HCT116 (cell line): ENCODE measurements around the gene ATAD3C. TPM values are rescaled to one million over a fixed set of nuclear protein-coding genes. Genes with fewer than 3 reads are reported as not detected.
"Not testable (repeated sequence)": the region's sequence is repeated elsewhere in the genome, so short reads cannot be mapped to it uniquely, and the experiment has no call there.

Experiments used
- ATAC-seq: fragments of 200-7000 bp; cut with Tn5 transposase; 2 replicates; pipeline ENCODE4 v1.9.1; 2020; ENCODE audit warnings: mild to moderate bottlenecking, moderate library complexity
- BruUV-seq: library from RNA; stranded (reverse); fragments of 400-500 nt; replicated peaks from 2 replicates; lab custom pipeline; 2021; lab: Mats Ljungman, UMichigan
- CTCF ChIA-PET: fragments of 300-600 bp; sonication (Branson Sonifier 250); formaldehyde crosslinking; loops from one replicate; lab custom pipeline; 2021; ENCODE audit warnings: antibody characterized with exemption; lab: Charles Lee
- POLR2A ChIA-PET: fragments of 300-600, 350-600 bp; sonication (Branson Sonifier 250); formaldehyde crosslinking; loops from one replicate; lab custom pipeline; 2021; ENCODE audit warnings: antibody characterized with exemption; lab: Charles Lee
- RAD21 ChIA-PET, 2 experiments: fragments of 300-600 bp; sonication (Branson Sonifier 250); formaldehyde crosslinking; loops; one replicate each; lab custom pipeline; 2023; ENCODE audit warnings: low total read pairs in 2 of 2; ENCODE audit not compliant: uncharacterized antibody in 2 of 2, unreplicated experiment in 2 of 2, low non-redundant PET in 1 of 2; lab: Charles Lee
- DNase-seq: peaks from one replicate; pipeline ENCODE4 v3.0.0-alpha.2; 2010; ENCODE audit warnings: low read depth, low spot score
- H2AFZ ChIP-seq: fragments of 200-600 bp; shearing (Covaris generic), sonication (generic); 2 replicates; pipeline ENCODE4 v1.6.1; 2017; ENCODE audit warnings: low read depth, mixed run types, mixed read lengths, antibody characterized with exemption, low read length; ENCODE audit not compliant: poor library complexity, severe bottlenecking
- H3K27ac ChIP-seq: 2 replicates; pipeline ENCODE4 v1.5.1; 2012; ENCODE audit warnings: low read depth, low read length
- H3K27me3 ChIP-seq: fragments of 200-600 bp; sonication (generic); 2 replicates; pipeline ENCODE4 v1.6.1; 2016; ENCODE audit warnings: mixed run types, low read length, mixed read lengths; ENCODE audit not compliant: insufficient read depth
- H3K36me3 ChIP-seq, 2 experiments: fragments of 200-500 bp in 1 of 2; fragments of 200-600 bp in 1 of 2; sonication (Bioruptor generic) in 1 of 2; sonication (generic) in 1 of 2; 2 replicates each; pipeline versions ENCODE4 v1.5.1 to v1.6.1; 2014 to 2016; ENCODE audit warnings: low read length in 2 of 2, inconsistent platforms in 1 of 2, mixed read lengths in 1 of 2, mixed run types in 1 of 2; ENCODE audit not compliant: insufficient read depth in 2 of 2, control insufficient read depth in 1 of 2
- H3K4me1 ChIP-seq, 2 experiments: fragments of 200-600 bp in 1 of 2; sonication (generic) in 1 of 2; 2 replicates each; pipeline versions ENCODE4 v1.5.1 to v1.6.1; 2012 to 2017; ENCODE audit warnings: low read length in 2 of 2, inconsistent platforms in 1 of 2, mild to moderate bottlenecking in 1 of 2, mixed read lengths in 1 of 2, mixed run types in 1 of 2, moderate library complexity in 1 of 2; ENCODE audit not compliant: insufficient read depth in 2 of 2, control insufficient read depth in 1 of 2
- H3K4me2 ChIP-seq: fragments of 200-600 bp; sonication (generic); 2 replicates; pipeline ENCODE4 v1.6.1; 2017; ENCODE audit warnings: mixed run types, low read length, mixed read lengths
- H3K4me3 ChIP-seq, 2 experiments: fragments of 200-600 bp in 1 of 2; sonication (generic) in 1 of 2; replicated peaks in 1 of 2; 2 replicates each; pipeline ENCODE4 v1.5.1; 2011 to 2016; ENCODE audit warnings: low read length in 2 of 2, control low read depth in 1 of 2, low read depth in 1 of 2, mild to moderate bottlenecking in 1 of 2, mixed read lengths in 1 of 2, mixed run types in 1 of 2
- H3K79me2 ChIP-seq: fragments of 200-600 bp; sonication (generic); 2 replicates; pipeline ENCODE4 v1.6.1; 2017; ENCODE audit warnings: mild to moderate bottlenecking, mixed run types, low read length, moderate library complexity, mixed read lengths; ENCODE audit not compliant: insufficient read depth
- H3K9ac ChIP-seq: fragments of 200-600 bp; sonication (generic); 2 replicates; pipeline ENCODE4 v1.6.1; 2016; ENCODE audit warnings: low read length, mixed read lengths
- H3K9me2 ChIP-seq: fragments of 200-600 bp; sonication (generic), shearing (Covaris generic); 2 replicates; pipeline ENCODE4 v1.6.1; 2017; ENCODE audit warnings: mixed run types, mild to moderate bottlenecking, moderate library complexity; ENCODE audit not compliant: insufficient read depth
- H3K9me3 ChIP-seq, 2 experiments: fragments of 200-500 bp in 1 of 2; fragments of 200-600 bp in 1 of 2; sonication (Bioruptor generic) in 1 of 2; sonication (generic) in 1 of 2; 2 replicates each; pipeline ENCODE4 v1.6.1; 2014 to 2017; ENCODE audit warnings: low read length in 2 of 2, mixed read lengths in 2 of 2, inconsistent platforms in 1 of 2, low read depth in 1 of 2, mild to moderate bottlenecking in 1 of 2, mixed run types in 1 of 2, moderate library complexity in 1 of 2; ENCODE audit not compliant: control insufficient read depth in 1 of 2, insufficient read depth in 1 of 2
- H4K20me1 ChIP-seq: fragments of 200-600 bp; sonication (generic), shearing (Covaris generic); 2 replicates; pipeline ENCODE4 v1.6.1; 2017; ENCODE audit warnings: mixed run types, mild to moderate bottlenecking, moderate library complexity; ENCODE audit not compliant: insufficient read depth
- EZH2 ChIP-seq: fragments of 200-600 bp; sonication (generic); IDR thresholded peaks from 2 replicates; pipeline ENCODE4 v1.6.1; 2017; ENCODE audit warnings: antibody characterized with exemption, mixed run types
- FOSL1 ChIP-seq: IDR thresholded peaks from 2 replicates; pipeline ENCODE4 v1.6.1; 2012; ENCODE audit warnings: low read depth
- RAD21 ChIP-seq: IDR thresholded peaks from 2 replicates; pipeline ENCODE4 v1.6.1; 2012; ENCODE audit warnings: low read depth, mild to moderate bottlenecking
- SIN3A ChIP-seq: IDR thresholded peaks from 2 replicates; pipeline ENCODE4 v1.6.1; 2012; ENCODE audit warnings: low read depth
- TCF7L2 ChIP-seq: IDR thresholded peaks from 2 replicates; pipeline ENCODE4 v1.7.0; 2011; ENCODE audit warnings: borderline replicate concordance, inconsistent platforms; ENCODE audit not compliant: insufficient read depth, insufficient read length; ENCODE audit errors: extremely low read depth
- YY1 ChIP-seq: IDR thresholded peaks from 2 replicates; pipeline ENCODE4 v1.6.1; 2011; ENCODE audit warnings: low read length, low read depth, moderate library complexity, mild to moderate bottlenecking; ENCODE audit not compliant: insufficient replicate concordance; ENCODE audit errors: extremely low read depth
- ZNF274 ChIP-seq: fragments of 200-500 bp; sonication (Bioruptor generic); IDR thresholded peaks from 2 replicates; pipeline ENCODE4 v1.6.1; 2014; ENCODE audit warnings: mild to moderate bottlenecking, low read depth, low read length, inconsistent platforms
- intact Hi-C: fragments of 100-400 bp; cut with micrococcal nuclease; formaldehyde crosslinking; loops from 2 replicates; pipeline ENCODE4 v1.10.0; 2022
- total RNA-seq: library from RNA; stranded (reverse); gene quantifications from one replicate; pipeline ENCODE4 v1.2.1, GENCODE V29; 2021; ENCODE audit not compliant: unreplicated experiment
- TF ChIP-seq, protein P1 (sequence below): IDR thresholded peaks from 2 replicates; pipeline ENCODE4 v1.6.1; 2012
- TF ChIP-seq, protein P2 (sequence below): IDR thresholded peaks from 2 replicates; pipeline ENCODE4 v1.6.1; 2011; ENCODE audit warnings: mild to moderate bottlenecking, low read length, moderate library complexity; ENCODE audit not compliant: insufficient replicate concordance; ENCODE audit errors: extremely low read depth
- TF ChIP-seq, protein P3 (sequence below): IDR thresholded peaks from 2 replicates; pipeline ENCODE4 v1.6.1; 2012
- TF ChIP-seq, protein P4 (sequence below): IDR thresholded peaks from 2 replicates; pipeline ENCODE4 v1.6.1; 2012; ENCODE audit warnings: low read depth

Gene ATAD3C
- total RNA-seq, 1 experiment from 2014 or later, result 0.61 TPM

DNA sequence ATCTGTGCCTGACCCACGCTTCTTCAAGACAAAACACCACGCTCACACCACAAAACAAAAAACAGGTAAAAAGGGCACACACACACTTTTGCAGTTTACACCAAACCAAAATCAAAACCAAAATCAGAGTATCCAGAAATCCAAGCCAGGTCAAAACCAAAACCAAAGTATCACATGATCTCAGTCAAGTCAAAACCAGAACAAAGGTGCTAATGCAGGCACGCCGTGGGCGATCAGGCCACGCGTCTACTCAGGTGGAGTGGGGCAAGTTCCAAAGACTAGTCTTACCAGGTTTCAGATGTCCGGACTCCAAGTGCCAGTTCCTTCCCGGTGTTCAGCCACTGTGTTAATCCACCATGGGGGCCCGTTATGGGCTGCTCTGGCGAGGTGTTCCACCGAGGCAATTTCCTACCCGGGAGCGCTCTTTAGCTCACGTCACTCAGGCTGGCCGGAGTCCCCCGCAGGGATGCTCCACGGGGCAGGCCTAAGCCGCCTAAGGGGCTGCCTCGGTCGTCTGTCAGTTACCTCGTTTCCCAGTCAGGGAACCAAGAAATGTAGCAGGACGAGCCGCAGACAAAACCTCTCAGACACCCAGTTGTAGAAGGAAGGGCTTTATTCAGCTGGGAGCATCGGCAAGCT, 31.5 kb upstream of the ATAD3C start:
- not testable (repeated sequence) for ATAC-seq

DNA sequence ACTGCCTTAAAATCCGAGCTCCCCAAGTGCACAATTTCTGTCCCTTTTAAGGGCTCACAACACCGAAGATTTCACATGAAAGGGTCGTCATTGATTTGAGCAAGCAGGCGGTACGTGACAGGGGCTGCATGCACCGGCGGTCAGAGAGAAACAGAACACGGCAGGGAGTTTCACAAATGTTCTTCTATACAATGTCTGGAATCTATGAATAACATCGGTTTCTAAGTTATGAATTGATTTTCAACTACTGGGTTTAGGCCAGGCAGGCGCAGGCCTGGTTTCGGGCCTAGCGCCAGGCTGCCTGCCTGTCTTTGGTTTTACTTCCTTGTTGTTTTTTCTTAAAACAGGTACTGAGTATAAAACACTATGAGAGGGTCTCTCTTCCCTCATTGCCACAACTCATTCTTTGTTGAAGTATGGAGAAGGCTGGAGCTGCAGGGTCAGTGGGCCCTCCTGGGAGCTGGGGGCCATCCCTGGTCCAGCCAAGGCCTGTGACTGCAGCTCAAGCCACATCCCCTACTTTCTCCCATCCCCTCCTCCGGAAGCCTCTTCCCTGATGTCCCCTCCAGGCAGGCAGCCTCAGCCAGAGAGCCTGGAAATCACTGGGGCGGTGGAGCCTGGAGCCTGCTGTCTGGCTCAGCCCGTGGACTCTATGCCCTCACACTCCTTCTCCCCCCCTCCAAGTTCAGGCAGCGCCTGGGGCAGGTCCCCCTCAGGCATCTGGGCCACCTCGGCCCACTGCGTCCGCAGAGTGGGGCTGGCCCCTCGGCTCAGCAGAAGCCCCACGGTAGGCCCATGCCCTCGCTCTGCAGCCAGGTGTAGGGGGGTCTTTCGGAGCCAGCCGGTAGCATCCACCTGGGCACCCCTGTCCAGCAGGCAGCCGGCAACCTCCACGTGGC, 30.8 kb upstream of the ATAD3C start:
- H4K20me1 ChIP-seq, result no peaks in the 10 kb centered on the region
- ChIA-PET CTCF (no interaction called here), POLR2A (no interaction called here), RAD21 (no interaction called here)
- H3K36me3 ChIP-seq, result no peaks in the 10 kb centered on the region
- ATAC-seq (no peak), DNase-seq (no peak)
- H3K9ac ChIP-seq, result no peak overlapping the region
- H3K4me2 ChIP-seq, result no peak overlapping the region
- H3K4me3 ChIP-seq, result no peak overlapping the region
- H3K9me3 ChIP-seq, result no peaks in the 10 kb centered on the region
- H3K4me1 ChIP-seq, result peaks cover 14 to 26% of the 10 kb centered on the region in 2 experiments
- H3K79me2 ChIP-seq, result no peaks in the 10 kb centered on the region
- H3K9me2 ChIP-seq, result no peaks in the 10 kb centered on the region
- intact Hi-C loops, result no loop called here
- no TSS peak for BruUV-seq
- no peak overlapping the region for H2AFZ ChIP-seq
- H3K27ac ChIP-seq, result no peak overlapping the region
- H3K27me3 ChIP-seq, result no peaks in the 10 kb centered on the region
- TF ChIP-seq RAD21 (no peak), YY1 (no peak), TCF7L2 (no peak), SIN3A (no peak), EZH2 (no peak), FOSL1 (no peak), ZNF274 (no peak)
- TF ChIP-seq, protein P1, sequence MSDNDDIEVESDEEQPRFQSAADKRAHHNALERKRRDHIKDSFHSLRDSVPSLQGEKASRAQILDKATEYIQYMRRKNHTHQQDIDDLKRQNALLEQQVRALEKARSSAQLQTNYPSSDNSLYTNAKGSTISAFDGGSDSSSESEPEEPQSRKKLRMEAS, result no peak
- TF ChIP-seq, protein P2, sequence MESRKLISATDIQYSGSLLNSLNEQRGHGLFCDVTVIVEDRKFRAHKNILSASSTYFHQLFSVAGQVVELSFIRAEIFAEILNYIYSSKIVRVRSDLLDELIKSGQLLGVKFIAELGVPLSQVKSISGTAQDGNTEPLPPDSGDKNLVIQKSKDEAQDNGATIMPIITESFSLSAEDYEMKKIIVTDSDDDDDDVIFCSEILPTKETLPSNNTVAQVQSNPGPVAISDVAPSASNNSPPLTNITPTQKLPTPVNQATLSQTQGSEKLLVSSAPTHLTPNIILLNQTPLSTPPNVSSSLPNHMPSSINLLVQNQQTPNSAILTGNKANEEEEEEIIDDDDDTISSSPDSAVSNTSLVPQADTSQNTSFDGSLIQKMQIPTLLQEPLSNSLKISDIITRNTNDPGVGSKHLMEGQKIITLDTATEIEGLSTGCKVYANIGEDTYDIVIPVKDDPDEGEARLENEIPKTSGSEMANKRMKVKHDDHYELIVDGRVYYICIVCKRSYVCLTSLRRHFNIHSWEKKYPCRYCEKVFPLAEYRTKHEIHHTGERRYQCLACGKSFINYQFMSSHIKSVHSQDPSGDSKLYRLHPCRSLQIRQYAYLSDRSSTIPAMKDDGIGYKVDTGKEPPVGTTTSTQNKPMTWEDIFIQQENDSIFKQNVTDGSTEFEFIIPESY, result no peak
- TF ChIP-seq, protein P3, sequence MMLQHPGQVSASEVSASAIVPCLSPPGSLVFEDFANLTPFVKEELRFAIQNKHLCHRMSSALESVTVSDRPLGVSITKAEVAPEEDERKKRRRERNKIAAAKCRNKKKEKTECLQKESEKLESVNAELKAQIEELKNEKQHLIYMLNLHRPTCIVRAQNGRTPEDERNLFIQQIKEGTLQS, result no peak
- TF ChIP-seq, protein P4, sequence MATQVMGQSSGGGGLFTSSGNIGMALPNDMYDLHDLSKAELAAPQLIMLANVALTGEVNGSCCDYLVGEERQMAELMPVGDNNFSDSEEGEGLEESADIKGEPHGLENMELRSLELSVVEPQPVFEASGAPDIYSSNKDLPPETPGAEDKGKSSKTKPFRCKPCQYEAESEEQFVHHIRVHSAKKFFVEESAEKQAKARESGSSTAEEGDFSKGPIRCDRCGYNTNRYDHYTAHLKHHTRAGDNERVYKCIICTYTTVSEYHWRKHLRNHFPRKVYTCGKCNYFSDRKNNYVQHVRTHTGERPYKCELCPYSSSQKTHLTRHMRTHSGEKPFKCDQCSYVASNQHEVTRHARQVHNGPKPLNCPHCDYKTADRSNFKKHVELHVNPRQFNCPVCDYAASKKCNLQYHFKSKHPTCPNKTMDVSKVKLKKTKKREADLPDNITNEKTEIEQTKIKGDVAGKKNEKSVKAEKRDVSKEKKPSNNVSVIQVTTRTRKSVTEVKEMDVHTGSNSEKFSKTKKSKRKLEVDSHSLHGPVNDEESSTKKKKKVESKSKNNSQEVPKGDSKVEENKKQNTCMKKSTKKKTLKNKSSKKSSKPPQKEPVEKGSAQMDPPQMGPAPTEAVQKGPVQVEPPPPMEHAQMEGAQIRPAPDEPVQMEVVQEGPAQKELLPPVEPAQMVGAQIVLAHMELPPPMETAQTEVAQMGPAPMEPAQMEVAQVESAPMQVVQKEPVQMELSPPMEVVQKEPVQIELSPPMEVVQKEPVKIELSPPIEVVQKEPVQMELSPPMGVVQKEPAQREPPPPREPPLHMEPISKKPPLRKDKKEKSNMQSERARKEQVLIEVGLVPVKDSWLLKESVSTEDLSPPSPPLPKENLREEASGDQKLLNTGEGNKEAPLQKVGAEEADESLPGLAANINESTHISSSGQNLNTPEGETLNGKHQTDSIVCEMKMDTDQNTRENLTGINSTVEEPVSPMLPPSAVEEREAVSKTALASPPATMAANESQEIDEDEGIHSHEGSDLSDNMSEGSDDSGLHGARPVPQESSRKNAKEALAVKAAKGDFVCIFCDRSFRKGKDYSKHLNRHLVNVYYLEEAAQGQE, result no peak

More for the DNA sequence above, 31.5 kb upstream of the ATAD3C start:
- H3K9me2 ChIP-seq, H3K4me3 ChIP-seq, H3K27me3 ChIP-seq, H3K4me2 ChIP-seq, H3K27ac ChIP-seq, intact Hi-C loops, H3K9me3 ChIP-seq, CTCF ChIA-PET, BruUV-seq, H2AFZ ChIP-seq, RAD21 ChIA-PET, H3K9ac ChIP-seq, POLR2A ChIA-PET, DNase-seq, H3K36me3 ChIP-seq, H3K79me2 ChIP-seq, H4K20me1 ChIP-seq: not testable (repeated sequence)
- peaks cover 9 to 19% of the 10 kb centered on the region in 2 experiments for H3K4me1 ChIP-seq
